Measurements from ENCODE around the gene UGDH.

GRCh38 chr4:39464886-39465501 lies 62.2 kb downstream of the UGDH start:
- TF ChIP-seq CTCF (IDR thresholded peaks at IDR 0.05; ENCODE audit: extremely low read depth in 1 of 2, insufficient read depth in 1 of 2, low read depth in 1 of 2, low read length in 2 of 2): no peak
- no peak for TF ChIP-seq POLR2A (IDR thresholded peaks at IDR 0.05; ENCODE audit: low read depth, low read length)
- no peak for TF ChIP-seq MAX (IDR thresholded peaks at IDR 0.05; ENCODE audit: insufficient read depth, insufficient read length)
